ENCODE data around the gene TBC1D20.
"Not testable (repeated sequence)": the region's sequence is repeated elsewhere in the genome, so short reads cannot be mapped to it uniquely, and the experiment has no call there.

TBC1D20 gene

DNA sequence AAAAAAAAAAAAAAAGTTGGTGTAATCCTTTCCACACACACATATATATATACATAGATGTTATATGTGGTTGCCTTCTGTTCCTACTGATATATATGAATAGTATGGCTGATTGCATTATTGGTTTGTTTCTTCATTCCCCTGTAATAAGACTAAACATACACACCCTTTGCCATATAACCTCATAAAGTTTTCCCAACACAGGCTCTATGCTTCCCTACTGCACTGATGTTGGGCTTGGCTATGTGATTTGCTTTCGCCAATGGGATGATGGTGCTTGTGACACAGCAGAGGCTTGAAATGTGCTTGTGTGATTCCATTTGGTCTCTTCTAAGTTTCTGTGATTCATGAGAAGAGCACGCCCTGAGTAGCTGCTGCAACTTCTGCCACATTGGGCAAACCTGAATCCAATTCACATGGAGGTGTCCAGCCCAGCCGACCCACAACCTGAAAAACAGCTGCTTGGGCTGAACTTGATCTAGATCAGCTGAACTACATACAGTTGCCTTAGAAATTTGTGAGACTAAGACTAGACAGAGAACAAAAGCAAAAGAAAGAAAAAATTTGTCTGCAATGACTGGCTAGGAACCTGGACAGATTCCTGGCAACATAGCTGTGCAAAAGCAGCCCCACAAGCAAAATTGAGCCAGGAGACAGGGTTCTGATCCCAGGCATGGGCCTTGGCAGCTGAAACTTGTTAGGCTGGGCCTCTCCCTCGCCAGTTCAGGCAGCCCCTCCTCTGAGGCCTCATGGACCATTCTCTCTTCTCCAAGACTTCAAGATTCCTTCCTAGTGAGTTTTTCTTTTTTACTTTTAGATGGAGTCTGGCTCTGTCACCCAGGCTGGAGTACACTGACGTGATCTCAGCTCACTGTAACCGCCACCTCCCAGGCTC lies 13.4 kb upstream of the TBC1D20 start:
- DNase-seq, result no peak

DNA sequence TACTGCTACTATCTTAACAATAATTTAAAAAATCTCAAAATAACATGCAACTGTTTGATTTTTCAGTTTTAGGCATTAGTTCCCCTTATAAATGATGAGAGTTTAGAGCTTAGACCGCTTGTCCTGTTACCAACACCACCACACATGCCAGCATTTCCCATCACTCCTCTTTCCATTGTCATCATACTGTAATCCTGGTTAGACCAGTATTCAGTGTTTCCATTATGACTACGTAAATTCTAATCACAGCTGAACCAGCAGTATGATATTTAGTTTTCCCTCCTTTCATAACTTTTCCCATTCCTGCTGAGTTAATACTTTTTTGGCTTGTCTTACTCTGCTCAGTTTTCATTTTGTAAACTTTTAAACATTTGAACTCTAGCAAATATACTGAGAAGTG lies 12.2 kb upstream of the TBC1D20 start:
- no peak for DNase-seq

DNA sequence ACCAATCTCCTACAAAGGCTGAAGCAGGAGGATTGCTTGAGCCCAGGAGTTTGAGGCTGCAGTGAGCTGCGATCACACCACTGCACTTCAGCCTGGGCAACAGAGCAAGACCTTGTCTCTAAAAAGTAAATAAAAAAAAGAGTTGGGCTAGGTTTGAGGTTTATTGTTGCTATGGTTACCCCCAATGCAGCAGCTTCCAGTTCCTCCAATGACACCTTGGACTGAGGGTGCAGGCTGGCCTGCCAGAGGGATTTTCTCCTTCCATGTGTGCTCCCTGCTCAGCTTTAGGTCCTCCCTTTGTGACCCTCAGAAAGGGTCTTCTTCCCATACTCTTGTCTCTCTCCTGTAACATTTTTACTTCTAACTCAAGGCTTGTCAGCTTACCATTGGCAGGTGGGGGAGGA lies 10.6 kb upstream of the TBC1D20 start:
- no peak for DNase-seq

DNA sequence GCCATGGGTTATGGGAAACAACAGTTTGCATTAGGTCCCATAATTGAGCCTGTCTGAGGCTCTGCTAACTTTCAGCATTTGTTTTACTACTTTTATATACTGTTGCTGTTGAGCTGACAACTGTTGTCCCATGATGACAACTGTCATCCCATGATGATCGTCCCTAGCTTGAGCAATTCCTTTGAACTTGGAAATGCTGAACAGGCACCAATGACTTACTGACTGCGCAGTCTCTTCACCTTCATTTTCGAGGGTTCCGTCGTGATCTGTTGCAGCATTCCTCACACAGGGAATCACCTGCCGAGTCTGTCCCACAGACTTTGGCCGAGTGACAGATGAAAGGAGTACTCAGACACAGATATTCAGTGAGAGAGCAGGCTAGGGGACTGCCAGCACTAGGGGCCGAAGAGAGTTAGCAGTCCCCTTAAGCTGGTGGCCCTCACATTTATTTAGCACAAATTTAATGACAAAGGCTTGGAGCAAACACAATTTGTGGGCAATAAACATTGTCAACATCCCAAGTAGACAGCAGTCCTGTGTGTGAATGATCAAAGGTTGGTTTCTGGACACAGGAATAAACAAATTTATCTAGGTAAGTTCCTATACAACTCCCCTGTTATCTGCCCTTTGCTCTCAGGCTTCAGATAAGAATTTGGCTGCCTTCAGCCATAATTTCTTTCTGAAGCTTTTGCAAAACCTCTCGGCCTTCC lies 10.0 kb upstream of the TBC1D20 start:
- DNase-seq, result no peak

DNA sequence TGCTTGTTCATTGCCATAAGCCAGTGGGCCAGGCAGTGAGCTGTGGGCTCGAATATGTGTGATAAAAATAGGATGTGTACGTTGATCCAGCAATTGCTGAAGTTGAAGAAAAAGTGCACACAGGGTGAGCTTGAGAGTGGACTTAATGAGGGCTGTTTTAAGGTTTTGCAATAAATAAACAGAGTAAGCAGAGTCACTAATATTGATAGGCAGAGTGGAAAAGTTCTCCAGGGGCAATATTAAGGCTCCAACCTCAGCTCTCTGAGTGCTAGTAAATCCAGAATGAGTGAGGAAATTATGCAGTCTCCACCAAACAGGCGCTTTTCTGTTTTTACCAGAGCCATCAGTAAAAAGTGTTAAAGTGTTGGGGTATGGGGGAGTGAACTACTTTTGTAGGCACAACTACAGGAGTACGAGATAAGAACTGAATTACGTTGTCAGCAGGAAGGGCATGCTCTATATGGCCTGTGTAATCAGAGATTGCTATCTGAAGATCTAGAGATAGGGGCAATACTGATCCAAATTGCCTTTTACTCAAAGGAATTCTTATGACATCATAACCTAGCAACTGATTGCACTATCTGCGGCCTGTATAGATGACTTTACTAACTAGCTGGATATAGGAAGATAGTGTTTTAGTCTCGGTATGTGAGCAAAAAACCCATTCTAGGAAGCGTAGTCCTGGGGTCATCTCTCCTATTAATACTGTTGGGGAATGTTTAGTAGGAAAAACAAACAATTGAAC lies 7.6 kb upstream of the TBC1D20 start:
- DNase-seq, result no peak

DNA sequence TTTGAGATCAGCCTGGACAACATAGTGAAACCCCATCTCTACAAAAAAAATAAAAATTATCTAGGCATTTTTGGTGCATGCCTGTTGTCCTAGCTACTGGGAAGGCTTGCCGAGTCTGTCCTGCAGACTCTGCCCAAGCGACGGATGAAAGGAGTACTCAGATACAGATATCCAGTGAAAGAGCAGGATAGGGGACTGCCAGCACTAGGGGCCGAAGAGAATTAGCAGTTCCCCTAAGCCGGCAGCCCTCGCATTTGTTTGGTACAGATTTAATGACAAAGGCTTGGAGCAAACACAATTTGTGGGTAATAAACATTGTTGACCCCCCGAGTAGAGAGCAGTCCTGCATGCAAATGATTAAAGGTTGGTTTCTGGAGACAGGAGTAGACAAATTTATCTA lies 5.4 kb upstream of the TBC1D20 start:
- no peak for DNase-seq

DNA sequence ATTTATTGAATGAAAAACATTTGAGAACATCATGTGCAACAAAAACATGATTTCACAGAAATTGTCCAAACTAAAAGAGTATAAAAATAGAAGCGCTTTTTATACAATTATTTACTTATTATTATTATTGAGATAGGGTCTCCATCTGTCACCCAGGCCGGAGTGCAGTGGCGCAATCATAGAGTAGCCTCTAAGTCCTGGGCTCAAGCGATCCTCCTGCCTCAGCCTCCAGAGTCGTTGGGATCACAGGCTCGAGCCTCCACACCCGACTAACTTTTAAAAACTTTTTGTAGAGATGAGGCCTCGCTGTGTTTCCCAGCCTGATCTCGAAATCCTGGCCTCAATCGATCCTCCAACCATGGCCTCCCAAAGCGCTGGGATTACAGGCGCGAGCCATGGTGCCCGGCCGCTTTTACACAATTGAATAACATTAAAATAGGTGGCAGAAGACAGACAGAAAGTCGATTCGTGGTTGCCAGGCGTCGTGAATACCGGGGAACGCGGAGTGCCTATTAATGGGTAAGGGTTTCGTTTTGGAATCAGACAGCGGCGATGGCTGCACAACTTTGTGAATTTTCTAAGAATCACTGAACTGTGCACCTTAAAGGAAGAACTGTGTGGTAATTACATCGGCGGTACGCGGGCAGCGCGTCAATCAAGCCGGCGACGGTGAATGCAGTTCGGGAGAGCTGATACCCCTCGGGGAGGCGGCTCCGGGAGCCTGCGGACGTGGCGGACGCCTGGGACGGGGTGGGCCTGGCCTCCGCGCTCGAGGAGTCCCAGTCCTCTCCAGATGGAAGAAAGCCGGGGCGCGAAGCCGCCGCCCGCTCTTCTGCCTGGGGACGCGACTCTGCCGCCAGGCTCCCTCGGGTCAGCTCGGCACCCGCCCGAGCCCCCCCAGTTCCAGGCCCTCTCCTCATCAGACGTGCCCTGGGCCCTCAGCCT lies 807 bp downstream of the TBC1D20 start:
- peak; percentile 11 to 16 for DNase-seq

DNA sequence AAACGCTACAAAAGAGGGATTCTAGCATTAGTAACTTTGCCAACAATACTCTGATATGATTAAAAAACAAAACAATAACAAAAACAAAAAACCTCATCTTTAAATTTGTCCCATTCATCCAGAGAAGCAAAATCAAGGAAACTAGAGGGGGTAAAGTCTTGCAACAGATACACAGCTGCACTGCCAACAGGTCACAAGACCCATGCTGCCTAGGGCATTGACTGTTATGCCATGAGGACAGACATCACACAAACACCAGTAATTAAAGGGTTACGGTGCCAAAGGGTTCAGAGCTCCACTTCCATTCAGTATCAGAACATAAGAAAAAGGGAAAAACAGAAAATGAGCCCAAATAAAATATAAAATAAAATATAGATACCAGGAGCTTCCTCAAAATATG lies 1.6 kb downstream of the TBC1D20 start:
- no peak for DNase-seq

DNA sequence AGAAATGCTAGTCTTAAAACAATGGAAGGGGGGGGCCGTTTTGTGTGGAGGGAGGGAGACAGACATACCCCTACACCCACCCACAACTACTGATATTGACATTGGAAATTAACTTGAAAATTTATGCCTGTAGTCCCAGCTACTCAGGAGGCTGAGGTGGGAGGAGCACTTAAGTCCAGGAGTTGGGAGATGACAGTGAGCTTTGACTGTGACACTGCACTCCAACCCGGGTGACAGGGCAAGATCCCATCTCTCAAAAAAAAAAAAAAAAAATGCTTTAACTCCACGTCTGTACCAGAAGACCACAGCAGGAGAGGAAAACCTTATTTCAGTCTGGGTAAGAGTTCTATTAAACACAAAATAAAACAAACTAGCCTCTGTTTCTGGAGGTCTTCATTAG lies 2.2 kb downstream of the TBC1D20 start:
- no peak for DNase-seq

DNA sequence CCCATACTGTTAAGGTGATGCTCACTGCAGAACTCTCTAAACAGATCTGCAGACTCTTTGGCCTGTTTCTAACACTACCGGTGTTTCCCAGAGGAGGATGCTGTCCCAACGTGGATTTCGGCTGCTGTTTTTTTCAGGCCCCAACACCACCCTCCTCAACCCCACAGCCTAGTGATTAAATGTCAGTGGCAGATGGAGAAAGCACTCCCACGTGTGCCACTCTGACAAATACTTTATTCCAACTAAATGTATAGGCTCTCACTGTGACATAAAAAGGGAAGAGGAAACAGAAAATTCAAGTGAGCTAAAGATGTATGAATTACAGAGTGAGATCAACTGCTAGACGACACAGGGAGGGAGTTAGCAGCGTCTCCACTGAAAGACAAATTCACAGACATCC lies 3.6 kb downstream of the TBC1D20 start:
- no peak for DNase-seq

DNA sequence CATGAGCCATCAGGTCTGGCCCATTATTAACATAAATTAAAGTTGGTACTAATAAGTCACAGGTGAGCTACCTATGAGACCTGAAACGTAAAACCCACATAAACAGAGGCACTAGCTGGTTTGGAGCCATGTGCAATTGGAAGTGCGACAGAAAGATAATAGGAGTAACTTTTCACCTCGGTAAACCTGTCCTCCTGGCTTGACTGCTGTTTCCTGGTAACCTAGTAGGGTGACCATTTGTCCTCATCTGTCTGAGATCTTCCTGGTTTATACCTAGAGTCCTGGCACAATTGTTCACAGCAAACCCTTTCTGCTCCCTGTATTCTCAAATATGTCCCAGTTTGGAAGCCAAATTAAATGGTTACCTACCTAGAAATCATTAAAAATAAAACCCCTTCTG lies 7.4 kb downstream of the TBC1D20 start:
- no peak for DNase-seq

DNA sequence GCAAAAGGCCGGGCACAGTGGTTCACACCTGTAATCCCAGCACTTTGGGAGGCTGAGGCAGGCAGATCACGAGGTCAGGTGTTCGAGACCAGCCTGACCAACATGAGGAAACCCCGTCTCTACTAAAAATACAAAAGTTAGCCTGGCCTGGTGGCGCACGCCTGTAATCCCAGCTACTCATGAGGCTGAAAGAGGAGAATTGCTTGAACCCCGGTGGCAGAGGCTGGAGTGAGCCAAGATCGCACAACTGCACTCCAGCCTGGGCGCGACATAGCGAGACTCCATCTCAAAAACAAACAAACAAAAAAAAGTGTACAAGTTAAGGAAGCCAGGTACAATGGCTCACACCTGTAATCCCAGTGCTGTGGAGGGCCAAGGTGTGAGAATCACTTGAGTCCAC lies 10.3 kb downstream of the TBC1D20 start:
- DNase-seq, result not testable (repeated sequence)

DNA sequence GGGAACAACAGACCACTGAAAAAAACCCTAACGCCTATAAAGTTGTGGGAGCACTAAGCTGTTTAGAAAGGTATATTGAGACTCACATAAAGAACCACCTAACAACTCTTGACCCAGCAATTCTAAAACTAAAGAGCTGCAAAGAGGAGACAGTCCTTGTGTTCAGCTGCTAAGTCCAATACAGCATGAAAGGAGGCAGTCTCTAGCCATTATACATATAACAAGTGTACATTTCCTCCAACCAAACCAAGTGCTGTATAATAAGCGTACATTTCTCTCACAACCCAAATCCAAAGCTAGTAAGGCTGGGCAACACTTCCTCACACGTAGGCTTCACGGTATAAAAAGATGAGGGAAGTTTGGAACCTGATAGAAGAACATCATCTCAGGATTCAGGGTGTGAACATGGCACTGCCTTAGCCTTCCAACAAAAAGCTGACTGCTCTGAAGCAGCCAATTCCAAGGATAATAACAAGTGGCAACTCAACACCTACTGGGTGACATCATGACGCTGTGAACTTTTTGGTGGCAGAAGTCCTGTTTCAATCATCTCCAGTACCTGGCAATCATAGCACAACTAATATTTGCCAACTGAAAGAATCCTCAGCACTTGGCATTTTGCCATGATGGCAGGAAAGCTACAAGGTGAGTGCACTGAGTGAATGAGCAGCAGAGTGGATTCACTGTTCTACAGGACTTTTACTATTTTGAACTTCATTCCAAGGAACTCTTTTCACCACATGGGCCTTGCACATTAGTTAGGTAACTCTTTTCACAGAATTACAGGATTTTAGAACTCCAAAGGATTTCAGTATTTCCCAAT lies 16.6 kb downstream of the TBC1D20 start:
- no peak for DNase-seq

DNA sequence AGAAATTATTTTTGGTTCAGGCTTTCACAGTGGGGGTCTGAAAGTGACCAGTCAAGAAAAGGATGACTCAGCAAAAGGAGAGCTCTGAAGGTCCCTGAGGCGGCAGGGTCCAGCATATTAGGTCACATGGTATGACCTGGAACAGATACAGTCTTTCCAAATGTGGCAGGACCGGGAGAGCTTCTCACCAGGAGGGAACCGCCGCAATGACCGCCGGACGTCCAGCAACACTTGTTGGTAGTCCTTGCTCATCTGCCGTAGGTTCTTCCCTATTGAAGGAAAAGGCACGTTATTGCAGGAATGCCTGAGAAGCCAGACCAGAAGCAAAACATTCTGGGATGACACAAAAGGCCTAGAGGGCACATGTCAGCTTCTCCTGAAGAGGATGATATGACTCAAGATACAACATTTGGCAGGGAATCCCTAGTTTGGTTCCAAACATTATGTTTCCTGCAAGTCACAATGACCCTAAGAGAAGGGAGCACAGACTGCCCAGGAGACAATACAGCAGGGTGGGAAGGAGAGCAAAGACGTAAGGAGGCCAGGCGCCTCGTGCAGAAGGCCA lies 17.4 kb downstream of the TBC1D20 start:
- DNase-seq, result no peak

DNA sequence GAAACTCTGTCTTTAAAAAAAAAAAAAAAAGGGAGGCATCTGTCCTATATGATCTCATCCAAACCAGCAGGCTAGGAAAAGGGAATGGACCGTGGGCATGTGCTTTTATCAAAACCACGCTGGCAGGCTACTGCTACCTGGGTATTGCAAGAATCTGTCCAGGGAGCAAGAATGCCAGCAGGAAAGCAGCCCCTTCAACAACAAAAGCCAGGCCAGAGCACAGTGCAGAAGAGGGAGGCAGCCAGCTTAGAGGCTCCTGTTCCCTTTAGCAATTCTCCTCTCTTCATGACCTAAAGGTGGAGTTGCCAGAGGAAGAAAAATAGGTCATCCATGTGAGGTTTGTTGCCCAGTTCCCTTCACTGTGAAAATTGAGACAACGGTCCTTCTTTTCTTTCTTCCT lies 18.2 kb downstream of the TBC1D20 start:
- DNase-seq, result no peak

DNA sequence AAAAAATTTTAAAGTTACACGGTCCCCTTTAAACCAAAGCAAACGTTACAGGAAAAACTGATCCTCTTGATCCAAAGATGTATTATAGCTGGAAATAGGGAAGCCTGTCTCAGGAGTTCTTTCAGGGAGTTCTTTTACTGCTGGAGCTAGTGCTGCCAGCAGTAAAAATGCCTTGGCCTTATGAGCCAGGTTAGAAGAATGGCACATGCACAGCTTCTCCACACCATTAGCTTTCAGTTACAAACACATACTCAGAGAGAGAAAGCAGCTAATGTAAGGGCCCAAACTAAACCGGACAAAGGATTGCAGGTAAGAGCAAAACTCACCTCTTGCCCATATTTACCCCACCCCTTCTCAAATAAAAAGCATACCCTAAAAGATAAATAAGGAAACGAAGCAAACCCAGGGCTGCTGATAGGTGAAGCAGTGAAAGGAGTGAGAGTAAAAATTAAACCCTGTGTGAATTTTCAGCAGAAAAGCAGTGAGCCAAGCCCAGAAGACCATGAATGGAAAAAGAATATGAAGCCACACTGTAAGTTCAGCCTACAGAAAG lies 19.0 kb downstream of the TBC1D20 start:
- DNase-seq, result no peak

DNA sequence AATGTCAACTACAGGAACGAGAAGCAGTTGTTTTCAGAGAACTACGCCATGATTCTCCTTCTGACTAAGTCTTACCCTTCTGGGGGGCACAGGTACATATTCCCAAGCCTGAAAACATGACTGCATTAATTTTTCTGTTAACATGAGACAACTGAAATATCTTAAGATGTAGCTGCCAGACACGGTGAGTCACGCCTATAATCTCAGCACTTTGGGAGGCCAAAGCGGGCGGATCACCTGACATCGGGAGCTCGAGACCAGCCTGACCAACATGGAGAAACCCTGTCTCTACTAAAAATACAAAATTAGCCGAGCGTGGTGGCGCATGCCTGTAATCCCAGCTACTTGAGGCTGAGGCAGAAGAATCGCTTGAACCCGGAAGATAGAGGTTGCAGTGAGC lies 21.7 kb downstream of the TBC1D20 start:
- no peak for DNase-seq

DNA sequence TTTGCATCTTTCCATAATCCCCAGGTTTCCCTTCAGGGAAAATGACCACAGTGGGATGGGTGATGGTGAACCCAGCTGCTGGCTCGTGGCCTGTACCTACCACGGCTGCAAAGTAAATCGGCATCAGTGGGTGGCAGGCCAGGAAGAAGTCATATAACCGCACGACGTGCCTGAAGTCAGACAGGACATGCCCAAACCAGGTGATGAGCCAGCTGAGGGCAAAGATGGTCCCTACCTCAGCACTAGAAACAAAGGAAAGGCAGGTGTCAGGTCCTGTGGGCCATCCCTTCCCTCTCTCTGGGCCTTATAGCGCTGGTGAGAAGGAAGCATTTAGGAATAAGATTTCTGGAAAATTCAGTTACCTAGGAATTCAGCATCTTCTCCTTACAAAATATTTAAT lies 22.2 kb downstream of the TBC1D20 start:
- no peak for DNase-seq

DNA sequence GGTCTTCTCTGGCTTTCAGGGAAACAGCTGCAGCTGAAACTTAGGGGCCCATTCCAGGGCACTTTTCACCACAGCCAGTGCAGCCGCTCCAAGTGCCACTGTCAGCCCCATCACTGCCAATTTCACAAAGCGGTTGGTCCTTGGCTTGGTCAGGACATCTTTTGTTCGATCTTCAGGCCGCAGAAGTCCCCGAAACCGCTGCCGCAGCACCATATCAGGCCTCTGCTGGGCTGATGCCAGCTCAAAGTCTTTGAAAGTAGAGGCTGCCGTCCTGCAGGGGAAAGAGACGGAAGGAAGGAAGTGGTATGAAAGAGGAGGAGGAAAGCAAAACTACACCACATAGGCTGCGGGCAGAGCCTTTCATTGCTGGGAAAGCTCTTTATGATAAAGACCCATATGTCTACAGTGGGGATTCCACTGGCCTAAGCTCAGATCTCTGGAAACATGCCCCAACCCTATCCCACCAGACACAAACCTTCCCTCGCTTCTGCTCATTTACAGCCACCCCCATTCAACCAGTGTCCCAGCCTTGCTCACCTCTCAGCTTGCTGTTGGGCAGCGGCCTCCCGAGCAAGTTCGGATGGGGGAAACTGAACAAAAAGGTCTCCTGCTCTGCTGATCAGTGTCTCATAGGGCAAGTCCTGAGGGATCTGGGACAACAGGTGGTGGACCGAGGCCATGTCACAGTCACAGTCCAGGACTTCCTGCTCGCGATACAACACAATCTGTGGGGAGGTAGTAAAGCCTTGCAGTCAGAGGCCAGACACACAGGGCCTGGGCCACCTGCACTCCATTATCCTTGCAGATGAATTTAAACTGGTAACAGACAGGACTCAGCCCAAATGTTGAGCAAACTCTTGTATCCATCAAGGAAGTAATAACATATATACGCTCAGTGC lies 23.5 kb downstream of the TBC1D20 start:
- DNase-seq, result no peak

Measured in NCI-H446 (cell line).